Panc1 (cell line): ENCODE data around the gene SCG3. TPM values are rescaled to one million over a fixed set of nuclear protein-coding genes. Genes with fewer than 3 reads are reported as not detected.

Source experiments
- ATAC-seq: fragments of 200-7000 bp; cut with Tn5 transposase; 2 replicates; pipeline ENCODE4 v1.9.1; 2020; ENCODE audit warnings: mild to moderate bottlenecking, moderate library complexity
- BruUV-seq: library from RNA; stranded (reverse); fragments of 400-500 nt; replicated peaks from 2 replicates; lab custom pipeline; 2021; lab: Mats Ljungman, UMichigan
- CTCF ChIA-PET: fragments of 300-600 bp; sonication (Branson Sonifier 250); formaldehyde crosslinking; loops from one replicate; lab custom pipeline; 2022; ENCODE audit warnings: antibody characterized with exemption; lab: Charles Lee
- POLR2A ChIA-PET: fragments of 300-600 bp; sonication (Branson Sonifier 250); formaldehyde crosslinking; loops from one replicate; lab custom pipeline; 2022; ENCODE audit warnings: antibody characterized with exemption; lab: Charles Lee
- DNase-seq: peaks from one replicate; pipeline ENCODE4 v3.0.0-alpha.2; 2010; ENCODE audit warnings: low read depth, low spot score
- H3K27ac ChIP-seq: 2 replicates; pipeline ENCODE4 v1.5.1; 2011; ENCODE audit warnings: mild to moderate bottlenecking, low read length, inconsistent platforms
- H3K27me3 ChIP-seq: fragments of 200-500 bp; sonication (Bioruptor generic); 2 replicates; pipeline ENCODE4 v1.6.0; 2014; ENCODE audit warnings: low read length, inconsistent platforms; ENCODE audit not compliant: control insufficient read depth, insufficient read depth
- H3K36me3 ChIP-seq: fragments of 200-500 bp; sonication (Bioruptor generic); 2 replicates; pipeline ENCODE4 v1.5.1; 2014; ENCODE audit warnings: inconsistent platforms, mild to moderate bottlenecking, low read length, moderate library complexity; ENCODE audit not compliant: control insufficient read depth, insufficient read depth
- H3K4me1 ChIP-seq: 2 replicates; pipeline ENCODE4 v1.5.1; 2011; ENCODE audit warnings: inconsistent platforms, mild to moderate bottlenecking, low read length, moderate library complexity; ENCODE audit not compliant: control insufficient read depth, insufficient read depth
- H3K4me3 ChIP-seq, 2 experiments: 2 replicates each; pipeline ENCODE4 v1.5.1; 2011 to 2012; ENCODE audit warnings: low read depth in 2 of 2, low read length in 2 of 2, mild to moderate bottlenecking in 2 of 2, inconsistent platforms in 1 of 2, moderate library complexity in 1 of 2
- H3K9me3 ChIP-seq: fragments of 200-500 bp; sonication (Bioruptor generic); 2 replicates; pipeline ENCODE4 v1.5.1; 2014; ENCODE audit warnings: low read depth, mild to moderate bottlenecking, inconsistent platforms, low read length, moderate library complexity; ENCODE audit not compliant: control insufficient read depth, insufficient read depth
- POLR2AphosphoS5 ChIP-seq: IDR thresholded peaks from 2 replicates; pipeline ENCODE4 v1.6.1; 2012; ENCODE audit warnings: mild to moderate bottlenecking, low read depth, low read length, moderate library complexity
- SIN3A ChIP-seq: IDR thresholded peaks from 2 replicates; pipeline ENCODE4 v1.6.1; 2012; ENCODE audit warnings: low read depth, mild to moderate bottlenecking, low read length, moderate library complexity, borderline replicate concordance; ENCODE audit not compliant: insufficient read depth
- TCF7L2 ChIP-seq: IDR thresholded peaks from 2 replicates; pipeline ENCODE4 v1.6.1; 2011; ENCODE audit warnings: mild to moderate bottlenecking, low read depth, low read length, inconsistent platforms
- in situ Hi-C: cut with HindIII; loops from 2 replicates; pipeline ENCODE4 v1.10.0; 2016; ENCODE audit warnings: low sequenced_read_pairs, low pct_unique_long_range_greater_than_20kb
- intact Hi-C: fragments of 100-400 bp; cut with micrococcal nuclease; formaldehyde crosslinking; loops from one replicate; pipeline ENCODE4 v1.10.0; 2022; ENCODE audit not compliant: unreplicated experiment
- total RNA-seq: library from RNA; stranded (reverse); gene quantifications from one replicate; pipeline ENCODE4 v1.2.1, GENCODE V29; 2021; ENCODE audit not compliant: unreplicated experiment
- TF ChIP-seq, protein P1 (sequence below), 2 experiments: IDR thresholded peaks; 2 replicates each; pipeline ENCODE4 v1.6.1; 2011 to 2012; ENCODE audit warnings: low read depth in 2 of 2, control low read depth in 1 of 2, low read length in 1 of 2, mild to moderate bottlenecking in 1 of 2, moderate library complexity in 1 of 2; ENCODE audit not compliant: insufficient read depth in 1 of 2
- TF ChIP-seq, protein P2 (sequence below): fragments of 450-650 bp; IDR thresholded peaks from 2 replicates; pipeline ENCODE4 v1.5.1; 2017; ENCODE audit warnings: mild to moderate bottlenecking

SCG3 gene
- total RNA-seq, 1 experiment from 2014 or later = 0.62 TPM

DNA sequence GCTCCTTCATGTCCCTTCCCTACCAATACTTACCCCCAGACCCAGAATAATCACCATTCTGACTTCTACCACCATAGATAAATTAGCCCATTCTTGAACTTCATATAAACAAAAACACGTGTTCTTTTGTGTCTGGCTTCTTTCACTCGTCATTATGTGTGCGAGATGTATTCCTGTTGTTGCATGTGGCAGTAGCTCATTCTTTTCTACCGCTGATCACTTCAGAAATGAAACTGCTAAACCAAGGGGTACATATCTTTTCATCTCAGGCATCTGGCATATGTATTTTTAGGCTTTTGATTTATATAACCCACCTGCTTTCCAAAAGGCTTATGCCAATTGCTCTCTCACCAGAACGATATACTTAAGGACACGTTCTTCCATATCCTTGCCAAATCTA lies 13.8 kb upstream of the SCG3 start:
- intact Hi-C loops (no loop called here), in situ Hi-C loops (no loop called here)
- Histone ChIP-seq H3K36me3 (no peaks in the 10 kb centered on the region), H3K27me3 (peaks cover 8% of the 10 kb centered on the region), H3K4me3 (no peak overlapping the region), H3K9me3 (no peaks in the 10 kb centered on the region), H3K4me1 (no peaks in the 10 kb centered on the region), H3K27ac (no peak overlapping the region)
- CTCF ChIA-PET = no interaction called here
- no peak for DNase-seq
- no TSS peak for BruUV-seq
- POLR2A ChIA-PET = no interaction called here
- no peak for ATAC-seq
- TF ChIP-seq TCF7L2 (no peak), SIN3A (no peak), POLR2AphosphoS5 (no peak)
- TF ChIP-seq, protein P1, sequence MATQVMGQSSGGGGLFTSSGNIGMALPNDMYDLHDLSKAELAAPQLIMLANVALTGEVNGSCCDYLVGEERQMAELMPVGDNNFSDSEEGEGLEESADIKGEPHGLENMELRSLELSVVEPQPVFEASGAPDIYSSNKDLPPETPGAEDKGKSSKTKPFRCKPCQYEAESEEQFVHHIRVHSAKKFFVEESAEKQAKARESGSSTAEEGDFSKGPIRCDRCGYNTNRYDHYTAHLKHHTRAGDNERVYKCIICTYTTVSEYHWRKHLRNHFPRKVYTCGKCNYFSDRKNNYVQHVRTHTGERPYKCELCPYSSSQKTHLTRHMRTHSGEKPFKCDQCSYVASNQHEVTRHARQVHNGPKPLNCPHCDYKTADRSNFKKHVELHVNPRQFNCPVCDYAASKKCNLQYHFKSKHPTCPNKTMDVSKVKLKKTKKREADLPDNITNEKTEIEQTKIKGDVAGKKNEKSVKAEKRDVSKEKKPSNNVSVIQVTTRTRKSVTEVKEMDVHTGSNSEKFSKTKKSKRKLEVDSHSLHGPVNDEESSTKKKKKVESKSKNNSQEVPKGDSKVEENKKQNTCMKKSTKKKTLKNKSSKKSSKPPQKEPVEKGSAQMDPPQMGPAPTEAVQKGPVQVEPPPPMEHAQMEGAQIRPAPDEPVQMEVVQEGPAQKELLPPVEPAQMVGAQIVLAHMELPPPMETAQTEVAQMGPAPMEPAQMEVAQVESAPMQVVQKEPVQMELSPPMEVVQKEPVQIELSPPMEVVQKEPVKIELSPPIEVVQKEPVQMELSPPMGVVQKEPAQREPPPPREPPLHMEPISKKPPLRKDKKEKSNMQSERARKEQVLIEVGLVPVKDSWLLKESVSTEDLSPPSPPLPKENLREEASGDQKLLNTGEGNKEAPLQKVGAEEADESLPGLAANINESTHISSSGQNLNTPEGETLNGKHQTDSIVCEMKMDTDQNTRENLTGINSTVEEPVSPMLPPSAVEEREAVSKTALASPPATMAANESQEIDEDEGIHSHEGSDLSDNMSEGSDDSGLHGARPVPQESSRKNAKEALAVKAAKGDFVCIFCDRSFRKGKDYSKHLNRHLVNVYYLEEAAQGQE (IDR thresholded peaks at IDR 0.05; ENCODE audit: insufficient read depth in 1 of 2, low read depth in 2 of 2, low read length in 1 of 2) = no peak
- TF ChIP-seq, protein P2, sequence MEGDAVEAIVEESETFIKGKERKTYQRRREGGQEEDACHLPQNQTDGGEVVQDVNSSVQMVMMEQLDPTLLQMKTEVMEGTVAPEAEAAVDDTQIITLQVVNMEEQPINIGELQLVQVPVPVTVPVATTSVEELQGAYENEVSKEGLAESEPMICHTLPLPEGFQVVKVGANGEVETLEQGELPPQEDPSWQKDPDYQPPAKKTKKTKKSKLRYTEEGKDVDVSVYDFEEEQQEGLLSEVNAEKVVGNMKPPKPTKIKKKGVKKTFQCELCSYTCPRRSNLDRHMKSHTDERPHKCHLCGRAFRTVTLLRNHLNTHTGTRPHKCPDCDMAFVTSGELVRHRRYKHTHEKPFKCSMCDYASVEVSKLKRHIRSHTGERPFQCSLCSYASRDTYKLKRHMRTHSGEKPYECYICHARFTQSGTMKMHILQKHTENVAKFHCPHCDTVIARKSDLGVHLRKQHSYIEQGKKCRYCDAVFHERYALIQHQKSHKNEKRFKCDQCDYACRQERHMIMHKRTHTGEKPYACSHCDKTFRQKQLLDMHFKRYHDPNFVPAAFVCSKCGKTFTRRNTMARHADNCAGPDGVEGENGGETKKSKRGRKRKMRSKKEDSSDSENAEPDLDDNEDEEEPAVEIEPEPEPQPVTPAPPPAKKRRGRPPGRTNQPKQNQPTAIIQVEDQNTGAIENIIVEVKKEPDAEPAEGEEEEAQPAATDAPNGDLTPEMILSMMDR = no peak

DNA sequence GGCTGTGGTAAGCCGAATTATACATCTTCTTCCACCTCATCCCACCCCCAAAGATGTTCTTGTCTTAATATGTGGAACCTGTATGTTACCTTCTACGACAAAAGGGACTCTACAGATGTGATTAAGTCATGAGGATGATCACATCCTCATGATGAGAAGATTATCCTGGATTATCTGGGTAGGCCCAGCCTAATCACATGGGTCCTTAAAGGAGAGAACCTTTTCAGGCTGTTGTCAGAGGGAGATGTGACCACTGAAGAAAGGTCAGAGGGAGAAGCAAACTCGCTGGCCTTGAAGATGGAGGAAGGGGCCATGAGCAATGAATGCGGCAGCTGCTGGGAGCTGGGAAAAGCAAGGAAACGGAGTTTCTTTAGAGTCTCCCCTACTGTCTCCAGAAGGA lies 12.9 kb upstream of the SCG3 start:
- no peaks in the 10 kb centered on the region for H3K4me1 ChIP-seq
- POLR2A ChIA-PET = interaction anchor here (0.6 kb wide), 1 partner anchor 61 kb away, joined by 3 read pairs; no protein-coding TSS in a partner anchor
- H3K36me3 ChIP-seq = no peaks in the 10 kb centered on the region
- in situ Hi-C loops (no loop called here), intact Hi-C loops (no loop called here)
- no peaks in the 10 kb centered on the region for H3K9me3 ChIP-seq
- BruUV-seq = no TSS peak
- DNase-seq = no peak
- H3K4me3 ChIP-seq = no peak overlapping the region
- H3K27me3 ChIP-seq = peaks cover 14% of the 10 kb centered on the region
- CTCF ChIA-PET = no interaction called here
- H3K27ac ChIP-seq = no peak overlapping the region
- TF ChIP-seq SIN3A = no peak
- TF ChIP-seq TCF7L2 = no peak
- TF ChIP-seq, protein P1 (IDR thresholded peaks at IDR 0.05; ENCODE audit: insufficient read depth in 1 of 2, low read depth in 2 of 2, low read length in 1 of 2) = no peak
- no peak for TF ChIP-seq POLR2AphosphoS5
- TF ChIP-seq, protein P2 = no peak
- no peak for ATAC-seq
